Measurements from ENCODE around the gene XKR7. TPM values are rescaled to one million over a fixed set of nuclear protein-coding genes. Genes with fewer than 3 reads are reported as not detected.

XKR7 gene
- total RNA-seq, 1 donor from 2014 or later = not detected

- no peaks in the 10 kb centered on the region for H3K36me3 Mint-ChIP-seq (ENCODE audit: unreplicated experiment)
- TF ChIP-seq CTCF (IDR thresholded peaks at IDR 0.05) = no peak
- H3K27ac Mint-ChIP-seq (ENCODE audit: unreplicated experiment) = no peak overlapping the region
- H3K4me1 Mint-ChIP-seq (ENCODE audit: unreplicated experiment) = peaks cover 10% of the 10 kb centered on the region
- peaks cover 27% of the 10 kb centered on the region for H3K27me3 Mint-ChIP-seq (ENCODE audit: unreplicated experiment)
- H3K4me3 Mint-ChIP-seq (ENCODE audit: unreplicated experiment) = no peak overlapping the region
- no peaks in the 10 kb centered on the region for H3K9me3 Mint-ChIP-seq (ENCODE audit: unreplicated experiment)
- no peak for DNase-seq (ENCODE audit: extremely low spot score, unreplicated experiment)
These were observed 40.1 kb downstream of the XKR7 start for GRCh38 chr20:32007787-32008616.

GRCh38 chr20:32009564-32009963 is 41.6 kb downstream of the XKR7 start:
- Mint-ChIP-seq H3K9me3 (ENCODE audit: unreplicated experiment) (no peaks in the 10 kb centered on the region), H3K27me3 (ENCODE audit: unreplicated experiment) (peaks cover 31% of the 10 kb centered on the region), H3K4me3 (ENCODE audit: unreplicated experiment) (no peak overlapping the region), H3K36me3 (ENCODE audit: unreplicated experiment) (no peaks in the 10 kb centered on the region), H3K27ac (ENCODE audit: unreplicated experiment) (no peak overlapping the region), H3K4me1 (ENCODE audit: unreplicated experiment) (peaks cover 10% of the 10 kb centered on the region)
- TF ChIP-seq CTCF (IDR thresholded peaks at IDR 0.05) = no peak
- DNase-seq (ENCODE audit: extremely low spot score, unreplicated experiment) = no peak

- Mint-ChIP-seq H3K27ac (ENCODE audit: unreplicated experiment) (no peak within 1 kb of the TSS), H3K4me1 (ENCODE audit: unreplicated experiment) (peaks cover 10% of the 10 kb centered on the region), H3K27me3 (ENCODE audit: unreplicated experiment) (peaks cover 36% of the 10 kb centered on the region), H3K36me3 (ENCODE audit: unreplicated experiment) (no peaks in the 10 kb centered on the region), H3K4me3 (ENCODE audit: unreplicated experiment) (no peak within 1 kb of the TSS), H3K9me3 (ENCODE audit: unreplicated experiment) (no peaks in the 10 kb centered on the region)
- no peak for DNase-seq (ENCODE audit: extremely low spot score, unreplicated experiment)
- TF ChIP-seq CTCF (IDR thresholded peaks at IDR 0.05) = no peak
These were observed 42.1 kb downstream of the XKR7 start, which contains the start of gene CCM2L for GRCh38 chr20:32010101-32010500. TSS of gene CCM2L (plus strand) at chr20:32010438. CDS start at chr20:32010455, 17 bp downstream.

GRCh38 chr20:32010666-32011065 is 42.7 kb downstream of the XKR7 start:
- no peak overlapping the region for H3K4me3 Mint-ChIP-seq (ENCODE audit: unreplicated experiment)
- peaks cover 10% of the 10 kb centered on the region for H3K4me1 Mint-ChIP-seq (ENCODE audit: unreplicated experiment)

More at GRCh38 chr20:32010666-32011065, 42.7 kb downstream of the XKR7 start:
- no peak for DNase-seq (ENCODE audit: extremely low spot score, unreplicated experiment)
- Mint-ChIP-seq H3K27me3 (ENCODE audit: unreplicated experiment) (peaks cover 42% of the 10 kb centered on the region), H3K9me3 (ENCODE audit: unreplicated experiment) (no peaks in the 10 kb centered on the region), H3K36me3 (ENCODE audit: unreplicated experiment) (no peaks in the 10 kb centered on the region), H3K27ac (ENCODE audit: unreplicated experiment) (no peak overlapping the region)
- no peak for TF ChIP-seq CTCF (IDR thresholded peaks at IDR 0.05)
